ENCODE measurements around the gene SORD.
"Not testable (repeated sequence)": the region's sequence is repeated elsewhere in the genome, so short reads cannot be mapped to it uniquely, and the experiment has no call there.

- TF ChIP-seq MED1 (CRISPR knock-in tag; IDR thresholded peaks at IDR 0.05; ENCODE audit: borderline replicate concordance); CREB1 (IDR thresholded peaks at IDR 0.05); CREB1 (CRISPR knock-in tag; IDR thresholded peaks at IDR 0.05); ZKSCAN8 (CRISPR knock-in tag; IDR thresholded peaks at IDR 0.05); NFE2 (IDR thresholded peaks at IDR 0.05; ENCODE audit: low read depth); NR3C1 (CRISPR knock-in tag; IDR thresholded peaks at IDR 0.05); PML (IDR thresholded peaks at IDR 0.05; ENCODE audit: low read length); TRIM28 (IDR thresholded peaks at IDR 0.05); KAT7 (CRISPR knock-in tag; IDR thresholded peaks at IDR 0.05; ENCODE audit: borderline replicate concordance): not testable (repeated sequence)
Observed at GRCh38 chr15:45020901-45021259, 2.1 kb upstream of the SORD start.

Measured in K562 (cell line).